Subcutaneous abdominal adipose tissue (tissue), 5 donors: ENCODE results near the gene ACAT2.
"Not testable (repeated sequence)": the region's sequence is repeated elsewhere in the genome, so short reads cannot be mapped to it uniquely, and the experiment has no call there.

ENCODE experiments used
- H3K27ac ChIP-seq: one replicate; pipeline ENCODE4 v1.7.0; 2013; ENCODE audit warnings: low read depth, mild to moderate bottlenecking, inconsistent platforms, low read length, moderate library complexity
- H3K27me3 ChIP-seq, 5 donors: one replicate each; pipeline ENCODE4 v1.7.0; 2013; ENCODE audit warnings: low read length in 5 of 5, inconsistent platforms in 1 of 5; ENCODE audit not compliant: control insufficient read depth in 5 of 5, insufficient read depth in 4 of 5
- H3K36me3 ChIP-seq, 5 donors: one replicate each; pipeline ENCODE4 v1.7.0; 2013; ENCODE audit warnings: low read length in 5 of 5; ENCODE audit not compliant: control insufficient read depth in 5 of 5, insufficient read depth in 5 of 5
- H3K4me1 ChIP-seq, 5 donors: one replicate each; pipeline ENCODE4 v1.7.0; 2013; ENCODE audit warnings: low read length in 5 of 5, mild to moderate bottlenecking in 3 of 5, moderate library complexity in 1 of 5; ENCODE audit not compliant: control insufficient read depth in 5 of 5, insufficient read depth in 5 of 5
- H3K4me3 ChIP-seq, 5 donors: one replicate each; pipeline ENCODE4 v1.7.0; 2013; ENCODE audit warnings: low read length in 5 of 5, low read depth in 1 of 5
- H3K9ac ChIP-seq, 5 donors: one replicate each; pipeline ENCODE4 v1.7.0; 2013; ENCODE audit warnings: low read length in 5 of 5, mild to moderate bottlenecking in 4 of 5, moderate library complexity in 3 of 5
- H3K9me3 ChIP-seq, 5 donors: one replicate each; pipeline ENCODE4 v1.7.0; 2013; ENCODE audit warnings: low read length in 5 of 5; ENCODE audit not compliant: control insufficient read depth in 5 of 5
- donor health status: healthy.
- donor health status: healthy.
- donor health status: healthy.
- donor health status: healthy.
- donor health status: healthy.

The ACAT2 gene

GRCh38 chr6:159720708-159721107, 41.1 kb upstream of the ACAT2 start:
- peaks cover 0 to 4% (median 0%) of the 10 kb centered on the region in 5 donors for H3K9me3 ChIP-seq
- no peak overlapping the region for H3K9ac ChIP-seq
- no peak overlapping the region for H3K27ac ChIP-seq
- no peak overlapping the region for H3K4me3 ChIP-seq
- H3K27me3 ChIP-seq: peaks cover 0 to 3% (median 0%) of the 10 kb centered on the region in 5 donors
- H3K4me1 ChIP-seq: peaks cover 9 to 21% (median 12%) of the 10 kb centered on the region in 5 donors
- H3K36me3 ChIP-seq: no peaks in the 10 kb centered on the region

GRCh38 chr6:159721981-159722380, 39.9 kb upstream of the ACAT2 start:
- peaks cover 0 to 24% (median 15%) of the 10 kb centered on the region in 5 donors for H3K4me1 ChIP-seq
- not testable (repeated sequence) for H3K36me3 ChIP-seq, H3K4me3 ChIP-seq, H3K27ac ChIP-seq, H3K9me3 ChIP-seq, H3K9ac ChIP-seq, H3K27me3 ChIP-seq

GRCh38 chr6:159722655-159723054, 39.2 kb upstream of the ACAT2 start:
- Histone ChIP-seq H3K4me3 (no peak overlapping the region), H3K27ac (no peak overlapping the region), H3K27me3 (no peaks in the 10 kb centered on the region), H3K9me3 (peaks cover 0 to 4% (median 0%) of the 10 kb centered on the region in 5 donors), H3K4me1 (peaks cover 0 to 17% (median 10%) of the 10 kb centered on the region in 5 donors), H3K36me3 (no peaks in the 10 kb centered on the region), H3K9ac (no peak overlapping the region)

- H3K27me3 ChIP-seq: no peaks in the 10 kb centered on the region
- H3K36me3 ChIP-seq: no peaks in the 10 kb centered on the region
- no peak overlapping the region for H3K27ac ChIP-seq
- peaks cover 0 to 18% (median 10%) of the 10 kb centered on the region in 5 donors for H3K4me1 ChIP-seq
- peaks cover 0 to 4% (median 0%) of the 10 kb centered on the region in 5 donors for H3K9me3 ChIP-seq
- no peak overlapping the region for H3K4me3 ChIP-seq
- no peak overlapping the region for H3K9ac ChIP-seq
These were observed 38.6 kb upstream of the ACAT2 start for GRCh38 chr6:159723259-159723658.

- Histone ChIP-seq H3K36me3 (no peaks in the 10 kb centered on the region), H3K9me3 (peaks cover 0 to 4% (median 0%) of the 10 kb centered on the region in 5 donors), H3K4me3 (no peak overlapping the region), H3K9ac (no peak overlapping the region), H3K27me3 (no peaks in the 10 kb centered on the region), H3K4me1 (peaks cover 0 to 33% (median 25%) of the 10 kb centered on the region in 5 donors), H3K27ac (no peak overlapping the region)
These were observed 37.1 kb upstream of the ACAT2 start for GRCh38 chr6:159724778-159725177.

GRCh38 chr6:159725208-159725607, 36.6 kb upstream of the ACAT2 start:
- H3K9ac ChIP-seq, H3K36me3 ChIP-seq, H3K4me3 ChIP-seq, H3K9me3 ChIP-seq, H3K27ac ChIP-seq, H3K27me3 ChIP-seq: not testable (repeated sequence)
- H3K4me1 ChIP-seq: peaks cover 0 to 38% (median 29%) of the 10 kb centered on the region in 5 donors

GRCh38 chr6:159726255-159726917, 35.5 kb upstream of the ACAT2 start:
- Histone ChIP-seq H3K36me3 (no peaks in the 10 kb centered on the region), H3K9ac (peak overlapping the region; percentile 43 to 95 (median 89)), H3K9me3 (peaks cover 0 to 4% (median 0%) of the 10 kb centered on the region in 5 donors), H3K27me3 (no peaks in the 10 kb centered on the region), H3K4me3 (peak overlapping the region; percentile 75 to 95 (median 91)), H3K4me1 (peaks cover 0 to 40% (median 33%) of the 10 kb centered on the region in 5 donors), H3K27ac (peak overlapping the region; percentile 95)

GRCh38 chr6:159726918-159727716, 34.7 kb upstream of the ACAT2 start, which contains the start of gene WTAP:
Gene WTAP, plus strand, starts transcription at chr6:159727506. Its CDS starts 8,760 bp downstream, at chr6:159736266.
- Histone ChIP-seq H3K9ac (peak within 1 kb of the TSS; percentile 92 to 99 (median 98)), H3K27ac (peak within 1 kb of the TSS; percentile 95), H3K4me3 (peak within 1 kb of the TSS; percentile 90 to 95 (median 91)), H3K9me3 (peaks cover 0 to 4% (median 0%) of the 10 kb centered on the region in 5 donors), H3K4me1 (peaks cover 0 to 47% (median 38%) of the 10 kb centered on the region in 5 donors), H3K27me3 (no peaks in the 10 kb centered on the region), H3K36me3 (no peaks in the 10 kb centered on the region)

- Histone ChIP-seq H3K36me3 (no peaks in the 10 kb centered on the region), H3K4me3 (peak overlapping the region; percentile 79 to 95 (median 91)), H3K9me3 (peaks cover 0 to under 1% (median 0%) of the 10 kb centered on the region in 5 donors), H3K27ac (peak overlapping the region; percentile 95), H3K4me1 (peaks cover 0 to 47% (median 37%) of the 10 kb centered on the region in 5 donors), H3K27me3 (no peaks in the 10 kb centered on the region), H3K9ac (peak overlapping the region; percentile 92 to 99 (median 98))
These were observed 34.0 kb upstream of the ACAT2 start for GRCh38 chr6:159727717-159728445.
